Neural progenitor cell (in vitro differentiated cells): Measurements from ENCODE around the gene C14orf93.

Source experiments
- EZH2 ChIP-seq: fragments of 200-600 bp; sonication (generic); IDR thresholded peaks from 2 replicates; pipeline ENCODE4 v1.6.1; 2017; ENCODE audit warnings: antibody characterized with exemption, mild to moderate bottlenecking, moderate library complexity
- EZH2phosphoT487 ChIP-seq: fragments of 200-600 bp; sonication (generic); IDR thresholded peaks from 2 replicates; pipeline ENCODE4 v1.6.1; 2017; ENCODE audit warnings: antibody characterized with exemption
- TF ChIP-seq, protein P1 (sequence below): fragments of 200-600 bp; sonication (generic); IDR thresholded peaks from 2 replicates; pipeline ENCODE4 v1.5.1; 2017; ENCODE audit warnings: antibody characterized with exemption, mild to moderate bottlenecking

DNA sequence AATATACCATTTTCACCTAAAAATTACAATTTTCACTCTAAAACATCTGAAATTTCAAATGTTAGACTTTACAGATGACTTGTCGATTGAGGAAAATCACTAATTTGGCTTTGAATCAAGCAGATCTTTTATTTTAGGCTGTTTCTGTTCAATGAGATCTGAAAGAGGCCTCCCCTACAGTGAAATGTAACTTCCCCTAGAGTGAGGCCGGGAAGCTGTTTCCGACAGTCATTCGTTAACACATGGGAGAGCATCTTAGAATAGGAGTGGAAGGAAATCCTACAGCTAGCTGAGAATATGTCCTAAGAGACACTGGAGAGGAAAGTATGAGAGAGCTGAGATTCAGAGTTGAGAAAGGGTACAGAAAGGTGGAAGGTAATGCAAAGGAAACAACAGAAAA is 5.7 kb upstream of the C14orf93 start:
- TF ChIP-seq, protein P1, sequence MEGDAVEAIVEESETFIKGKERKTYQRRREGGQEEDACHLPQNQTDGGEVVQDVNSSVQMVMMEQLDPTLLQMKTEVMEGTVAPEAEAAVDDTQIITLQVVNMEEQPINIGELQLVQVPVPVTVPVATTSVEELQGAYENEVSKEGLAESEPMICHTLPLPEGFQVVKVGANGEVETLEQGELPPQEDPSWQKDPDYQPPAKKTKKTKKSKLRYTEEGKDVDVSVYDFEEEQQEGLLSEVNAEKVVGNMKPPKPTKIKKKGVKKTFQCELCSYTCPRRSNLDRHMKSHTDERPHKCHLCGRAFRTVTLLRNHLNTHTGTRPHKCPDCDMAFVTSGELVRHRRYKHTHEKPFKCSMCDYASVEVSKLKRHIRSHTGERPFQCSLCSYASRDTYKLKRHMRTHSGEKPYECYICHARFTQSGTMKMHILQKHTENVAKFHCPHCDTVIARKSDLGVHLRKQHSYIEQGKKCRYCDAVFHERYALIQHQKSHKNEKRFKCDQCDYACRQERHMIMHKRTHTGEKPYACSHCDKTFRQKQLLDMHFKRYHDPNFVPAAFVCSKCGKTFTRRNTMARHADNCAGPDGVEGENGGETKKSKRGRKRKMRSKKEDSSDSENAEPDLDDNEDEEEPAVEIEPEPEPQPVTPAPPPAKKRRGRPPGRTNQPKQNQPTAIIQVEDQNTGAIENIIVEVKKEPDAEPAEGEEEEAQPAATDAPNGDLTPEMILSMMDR, result no peak
- no peak for TF ChIP-seq EZH2
- TF ChIP-seq EZH2phosphoT487, result no peak
